ENCODE measurements around the gene TMED6. TPM values are rescaled to one million over a fixed set of nuclear protein-coding genes. Genes with fewer than 3 reads are reported as not detected.

Gene TMED6
- total RNA-seq, 1 experiment from 2014 or later: 0.72 TPM

- no peak for TF ChIP-seq ZNF425 (CRISPR knock-in tag; conservative IDR thresholded peaks at IDR 0.05)
- no peak for TF ChIP-seq ZBTB43 (CRISPR knock-in tag; IDR thresholded peaks at IDR 0.05)
- no peak for TF ChIP-seq JUN (CRISPR knock-in tag; IDR thresholded peaks at IDR 0.05)
- no peak for TF ChIP-seq ZNF671 (CRISPR knock-in tag; IDR thresholded peaks at IDR 0.05)
- TF ChIP-seq ERG (CRISPR knock-in tag; IDR thresholded peaks at IDR 0.05): no peak
- no peak for TF ChIP-seq SP1 (CRISPR knock-in tag; conservative IDR thresholded peaks at IDR 0.05)
- POLR2A ChIA-PET: interaction anchor here (0.6 kb wide), 1 partner anchor 345 kb away, joined by 3 read pairs; no protein-coding TSS in a partner anchor
These were observed 37.1 kb downstream of the TMED6 start for GRCh38 chr16:69314534-69314933.

GRCh38 chr16:69313469-69313868 lies 38.1 kb downstream of the TMED6 start:
- no peak overlapping the region for H3K4me3 Mint-ChIP-seq
- POLR2A ChIA-PET: no interaction called here
- H3K4me1 Mint-ChIP-seq: peaks cover 9% of the 10 kb centered on the region
- H3K36me3 Mint-ChIP-seq: peaks cover 21% of the 10 kb centered on the region
- no peaks in the 10 kb centered on the region for H3K9me3 Mint-ChIP-seq
- ATAC-seq (no peak), DNase-seq (ENCODE audit: low spot score) (no peak)
- no peak overlapping the region for H3K27ac Mint-ChIP-seq
- H3K27me3 Mint-ChIP-seq (ENCODE audit: low read depth): no peaks in the 10 kb centered on the region
- CTCF ChIA-PET: no interaction called here
- TF ChIP-seq STAT6 (CRISPR knock-in tag; conservative IDR thresholded peaks at IDR 0.05; ENCODE audit: low read depth): no peak
- no peak for TF ChIP-seq ZSCAN18 (CRISPR knock-in tag; IDR thresholded peaks at IDR 0.05)
- no peak for TF ChIP-seq PRDM15 (CRISPR knock-in tag; IDR thresholded peaks at IDR 0.05)
- no peak for TF ChIP-seq NFYB (CRISPR knock-in tag; conservative IDR thresholded peaks at IDR 0.05; ENCODE audit: low read depth)
- TF ChIP-seq OVOL2 (CRISPR knock-in tag; IDR thresholded peaks at IDR 0.05; ENCODE audit: borderline replicate concordance): no peak
- TF ChIP-seq AFF4 (CRISPR knock-in tag; IDR thresholded peaks at IDR 0.05; ENCODE audit: borderline replicate concordance): no peak
- no peak for TF ChIP-seq MLX (CRISPR knock-in tag; IDR thresholded peaks at IDR 0.05)
- TF ChIP-seq ZNF121 (CRISPR knock-in tag; IDR thresholded peaks at IDR 0.05): no peak
- no peak for TF ChIP-seq NR1H2 (CRISPR knock-in tag; IDR thresholded peaks at IDR 0.05)
- TF ChIP-seq ZNF423 (CRISPR knock-in tag; IDR thresholded peaks at IDR 0.05): no peak
- TF ChIP-seq ZNF396 (CRISPR knock-in tag; IDR thresholded peaks at IDR 0.05; ENCODE audit: borderline replicate concordance): no peak
- TF ChIP-seq ETV6 (CRISPR knock-in tag; IDR thresholded peaks at IDR 0.05): no peak

More at GRCh38 chr16:69314534-69314933, 37.1 kb downstream of the TMED6 start:
- ATAC-seq: no peak
- peaks cover 9% of the 10 kb centered on the region for H3K4me1 Mint-ChIP-seq
- CTCF ChIA-PET: no interaction called here
- no peak overlapping the region for H3K27ac Mint-ChIP-seq
- H3K36me3 Mint-ChIP-seq: peaks cover 27% of the 10 kb centered on the region
- H3K27me3 Mint-ChIP-seq (ENCODE audit: low read depth): no peaks in the 10 kb centered on the region
- no peak overlapping the region for H3K4me3 Mint-ChIP-seq
- DNase-seq (ENCODE audit: low spot score): no peak
- H3K9me3 Mint-ChIP-seq: no peaks in the 10 kb centered on the region

All from WTC11 (cell line).